ENCODE results near the gene FCRL4. TPM values are rescaled to one million over a fixed set of nuclear protein-coding genes. Genes with fewer than 3 reads are reported as not detected.
"Not testable (repeated sequence)": the region's sequence is repeated elsewhere in the genome, so short reads cannot be mapped to it uniquely, and the experiment has no call there.

Gene FCRL4
- total RNA-seq, 3 donors from 2014 or later (not counting 1 experiment from before 2014, with no cell fraction given), result not detected

DNA sequence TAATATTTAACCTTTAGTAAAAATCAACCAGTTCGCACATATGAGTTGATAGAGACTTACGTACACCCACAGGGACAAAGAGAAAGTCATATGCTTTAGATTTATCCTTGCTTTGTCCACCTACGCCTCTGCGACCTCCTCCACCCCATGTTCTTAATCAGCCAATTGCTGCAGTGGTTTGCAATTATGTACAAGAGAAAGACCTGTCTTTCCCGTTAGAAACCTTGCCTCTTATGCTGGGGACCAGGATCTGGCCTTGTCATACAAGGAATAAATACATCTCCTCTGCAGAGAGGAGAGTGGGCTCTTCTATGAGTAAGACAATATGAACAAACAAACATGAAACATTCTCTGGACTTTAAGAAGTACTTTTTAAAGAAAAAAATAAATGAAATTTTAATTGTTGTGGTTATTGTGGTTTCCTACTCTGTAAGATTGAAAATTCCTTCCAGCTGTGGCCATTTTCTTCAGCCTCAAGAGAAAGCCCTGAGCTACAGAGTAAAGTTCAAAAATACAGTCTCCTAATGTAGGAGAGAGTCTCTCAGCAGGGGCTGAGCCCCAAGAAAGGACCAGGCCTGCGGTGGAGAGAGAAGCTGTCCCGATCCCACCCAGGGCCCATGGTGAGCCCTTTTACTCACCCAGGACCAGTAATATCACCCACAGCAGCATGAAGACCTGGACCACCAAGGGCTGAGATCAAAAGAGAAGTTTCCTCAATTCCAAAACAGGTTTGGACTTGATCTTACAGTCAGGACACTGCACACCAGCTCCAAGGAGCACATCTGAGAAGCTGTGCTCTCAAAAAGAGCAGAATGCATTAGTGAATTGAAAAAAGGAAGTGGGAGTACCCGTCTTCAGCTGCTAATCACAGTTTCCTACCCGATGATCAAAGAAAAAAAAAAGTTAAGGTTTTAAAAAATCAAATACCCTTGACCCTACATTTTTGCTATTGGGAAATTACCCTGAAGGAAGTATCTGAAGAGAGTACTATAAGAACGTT, 45.9 kb downstream of the FCRL4 start, which contains the start of gene FCRL5:
Gene FCRL5, minus strand, starts transcription at position 822 of the 1,000 bp plus-strand sequence. Its CDS starts 153 bp downstream, at position 669.
- ATAC-seq (no peak), DNase-seq (no peak)
- TF ChIP-seq, protein P1, sequence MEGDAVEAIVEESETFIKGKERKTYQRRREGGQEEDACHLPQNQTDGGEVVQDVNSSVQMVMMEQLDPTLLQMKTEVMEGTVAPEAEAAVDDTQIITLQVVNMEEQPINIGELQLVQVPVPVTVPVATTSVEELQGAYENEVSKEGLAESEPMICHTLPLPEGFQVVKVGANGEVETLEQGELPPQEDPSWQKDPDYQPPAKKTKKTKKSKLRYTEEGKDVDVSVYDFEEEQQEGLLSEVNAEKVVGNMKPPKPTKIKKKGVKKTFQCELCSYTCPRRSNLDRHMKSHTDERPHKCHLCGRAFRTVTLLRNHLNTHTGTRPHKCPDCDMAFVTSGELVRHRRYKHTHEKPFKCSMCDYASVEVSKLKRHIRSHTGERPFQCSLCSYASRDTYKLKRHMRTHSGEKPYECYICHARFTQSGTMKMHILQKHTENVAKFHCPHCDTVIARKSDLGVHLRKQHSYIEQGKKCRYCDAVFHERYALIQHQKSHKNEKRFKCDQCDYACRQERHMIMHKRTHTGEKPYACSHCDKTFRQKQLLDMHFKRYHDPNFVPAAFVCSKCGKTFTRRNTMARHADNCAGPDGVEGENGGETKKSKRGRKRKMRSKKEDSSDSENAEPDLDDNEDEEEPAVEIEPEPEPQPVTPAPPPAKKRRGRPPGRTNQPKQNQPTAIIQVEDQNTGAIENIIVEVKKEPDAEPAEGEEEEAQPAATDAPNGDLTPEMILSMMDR (IDR thresholded peaks at IDR 0.05), result no peak
- H3K4me3 Mint-ChIP-seq, result no peak within 1 kb of the TSS
- 58% methylated on average over 6 of the region's 10 CpGs for WGBS (ENCODE audit: insufficient coverage)
- peaks cover 15 to 32% of the 10 kb centered on the region in 2 donors for H3K27me3 Mint-ChIP-seq (ENCODE audit: low read depth in 2 of 2)
- H3K27ac Mint-ChIP-seq, result no peak within 1 kb of the TSS
- no peaks in the 10 kb centered on the region for H3K9me3 ChIP-seq (ENCODE audit: control insufficient read depth, insufficient read depth, low read length)
- H3K36me3 ChIP-seq (ENCODE audit: control insufficient read depth, insufficient read depth, low read length), result no peaks in the 10 kb centered on the region
- no peaks in the 10 kb centered on the region for H3K9me3 Mint-ChIP-seq
- H3K4me1 ChIP-seq (ENCODE audit: control insufficient read depth, insufficient read depth, low read length), result peaks cover 2% of the 10 kb centered on the region
- no peaks in the 10 kb centered on the region for H3K36me3 Mint-ChIP-seq
- no peaks in the 10 kb centered on the region for H3K4me1 Mint-ChIP-seq
- intact Hi-C loops (cut with micrococcal nuclease), result no loop called here
- H3K4me3 ChIP-seq (ENCODE audit: low read length), result peak within 1 kb of the TSS; percentile 50
- no peaks in the 10 kb centered on the region for H3K27me3 ChIP-seq (ENCODE audit: control insufficient read depth, insufficient read depth, low read length)
- H3K27ac ChIP-seq (ENCODE audit: low read length), result no peak within 1 kb of the TSS

DNA sequence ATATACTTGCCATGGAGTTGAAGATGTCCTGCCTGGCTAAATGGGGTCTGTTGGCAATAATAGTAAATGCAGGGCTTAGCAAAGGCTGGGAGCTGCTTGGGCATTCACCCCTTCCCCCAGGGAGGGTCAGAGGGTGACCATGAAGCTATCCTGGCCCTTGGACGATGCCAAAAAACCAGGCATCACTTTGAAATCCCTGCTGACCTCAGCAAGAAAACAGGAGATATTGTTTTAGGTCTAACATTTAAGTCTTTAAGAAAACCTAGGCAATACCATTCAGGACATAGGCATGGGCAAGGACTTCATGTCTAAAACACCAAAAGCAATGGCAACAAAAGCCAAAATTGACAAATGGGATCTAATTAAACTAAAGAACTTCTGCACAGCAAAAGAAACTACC, 49.8 kb downstream of the FCRL4 start:
- H3K4me3 ChIP-seq (ENCODE audit: low read length); H3K36me3 Mint-ChIP-seq; H3K9me3 ChIP-seq (ENCODE audit: control insufficient read depth, insufficient read depth, low read length); DNase-seq; ATAC-seq; H3K9me3 Mint-ChIP-seq; intact Hi-C loops (cut with micrococcal nuclease); H3K4me1 ChIP-seq (ENCODE audit: control insufficient read depth, insufficient read depth, low read length); H3K4me3 Mint-ChIP-seq; H3K27ac Mint-ChIP-seq; H3K36me3 ChIP-seq (ENCODE audit: control insufficient read depth, insufficient read depth, low read length); H3K27ac ChIP-seq (ENCODE audit: low read length); H3K4me1 Mint-ChIP-seq; H3K27me3 ChIP-seq (ENCODE audit: control insufficient read depth, insufficient read depth, low read length): not testable (repeated sequence)
- WGBS (ENCODE audit: insufficient coverage), result 82% methylated on average over 1 of the region's 1 CpG
- H3K27me3 Mint-ChIP-seq (ENCODE audit: low read depth in 2 of 2), result peaks cover 14 to 36% of the 10 kb centered on the region in 2 donors

DNA sequence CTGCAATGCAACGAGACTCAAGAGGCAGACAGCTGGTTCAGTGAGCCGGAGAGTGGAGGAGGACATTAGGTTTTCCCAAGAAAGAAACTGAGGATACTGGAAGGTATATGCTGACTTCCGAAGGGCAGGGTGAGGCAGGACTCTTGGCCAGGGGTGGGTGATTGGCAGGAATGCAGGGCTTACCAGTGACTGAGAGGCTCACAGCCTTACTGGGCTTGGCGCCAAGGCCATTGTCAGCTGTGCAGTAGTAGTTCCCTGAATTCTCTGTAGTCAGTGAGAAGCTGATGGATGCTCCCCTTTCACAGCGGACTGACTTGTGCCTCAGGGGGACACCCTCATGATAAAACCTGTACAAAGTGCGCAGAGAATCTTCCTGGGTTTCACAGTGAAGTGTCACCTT, 55.2 kb downstream of the FCRL4 start:
- H3K9me3 ChIP-seq (ENCODE audit: control insufficient read depth, insufficient read depth, low read length), result no peaks in the 10 kb centered on the region
- no peaks in the 10 kb centered on the region for H3K36me3 ChIP-seq (ENCODE audit: control insufficient read depth, insufficient read depth, low read length)
- H3K4me3 ChIP-seq (ENCODE audit: low read length), result no peak overlapping the region
- no peaks in the 10 kb centered on the region for H3K27me3 ChIP-seq (ENCODE audit: control insufficient read depth, insufficient read depth, low read length)
- H3K4me3 Mint-ChIP-seq, result no peak overlapping the region
- TF ChIP-seq, protein P1 (IDR thresholded peaks at IDR 0.05), result no peak
- H3K36me3 Mint-ChIP-seq, result no peaks in the 10 kb centered on the region
- DNase-seq, result no peak
- H3K4me1 ChIP-seq (ENCODE audit: control insufficient read depth, insufficient read depth, low read length), result no peaks in the 10 kb centered on the region
- WGBS (ENCODE audit: insufficient coverage), result 89% methylated on average over 6 of the region's 6 CpGs
- no peak overlapping the region for H3K27ac ChIP-seq (ENCODE audit: low read length)
- H3K4me1 Mint-ChIP-seq, result no peaks in the 10 kb centered on the region
- H3K27me3 Mint-ChIP-seq (ENCODE audit: low read depth in 2 of 2), result peaks cover 16 to 64% of the 10 kb centered on the region in 2 donors
- ATAC-seq, result no peak
- intact Hi-C loops (cut with micrococcal nuclease), result no loop called here
- H3K27ac Mint-ChIP-seq, result no peak overlapping the region
- H3K9me3 Mint-ChIP-seq, result no peaks in the 10 kb centered on the region

DNA sequence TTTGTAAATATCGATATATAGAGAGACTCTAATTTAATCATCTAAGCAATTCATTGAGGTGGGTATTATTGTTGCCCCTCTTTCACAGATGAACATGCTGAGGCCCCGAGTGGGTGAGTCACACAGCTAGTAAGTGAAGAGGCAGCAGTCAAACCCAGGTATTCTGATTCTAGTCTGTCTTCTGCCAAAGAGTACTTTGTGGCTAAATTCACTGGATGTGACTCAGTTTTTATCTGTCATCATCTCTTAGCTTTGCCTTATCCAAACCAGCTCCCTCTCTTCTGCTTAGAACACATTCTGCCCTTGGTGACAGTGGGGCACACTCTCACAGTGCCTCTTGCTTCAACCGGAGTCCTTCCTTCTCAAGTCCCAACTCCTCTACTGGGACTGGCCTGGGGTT, 57.0 kb downstream of the FCRL4 start:
- H3K27me3 ChIP-seq (ENCODE audit: control insufficient read depth, insufficient read depth, low read length), result no peaks in the 10 kb centered on the region
- Mint-ChIP-seq H3K9me3 (no peaks in the 10 kb centered on the region), H3K27me3 (ENCODE audit: low read depth in 2 of 2) (peaks cover 16 to 72% of the 10 kb centered on the region in 2 donors), H3K4me3 (no peak overlapping the region), H3K27ac (no peak overlapping the region), H3K4me1 (no peaks in the 10 kb centered on the region), H3K36me3 (no peaks in the 10 kb centered on the region)
- TF ChIP-seq, protein P1 (IDR thresholded peaks at IDR 0.05), result no peak
- no peaks in the 10 kb centered on the region for H3K4me1 ChIP-seq (ENCODE audit: control insufficient read depth, insufficient read depth, low read length)
- DNase-seq, result no peak
- intact Hi-C loops (cut with micrococcal nuclease), result no loop called here
- no peaks in the 10 kb centered on the region for H3K9me3 ChIP-seq (ENCODE audit: control insufficient read depth, insufficient read depth, low read length)
- H3K36me3 ChIP-seq (ENCODE audit: control insufficient read depth, insufficient read depth, low read length), result no peaks in the 10 kb centered on the region
- H3K27ac ChIP-seq (ENCODE audit: low read length), result no peak overlapping the region
- 77% methylated on average over 2 of the region's 3 CpGs for WGBS (ENCODE audit: insufficient coverage)
- no peak overlapping the region for H3K4me3 ChIP-seq (ENCODE audit: low read length)
- no peak for ATAC-seq
